ENCODE data around the gene TIAM1. TPM values are rescaled to one million over a fixed set of nuclear protein-coding genes. Genes with fewer than 3 reads are reported as not detected.

Gene TIAM1
- polyA plus RNA-seq, 2 of the 4 experiments (the other 2 are of a cell fraction), result 0.23 to 0.40 TPM

GRCh38 chr21:31173881-31174555 is 170.0 kb downstream of the TIAM1 start (continued):
- no peak for TF ChIP-seq HMGXB4 (CRISPR knock-in tag; IDR thresholded peaks at IDR 0.05; ENCODE audit: borderline replicate concordance)

GRCh38 chr21:31172328-31172727 is 171.7 kb downstream of the TIAM1 start:
- H3K4me2 ChIP-seq, result no peak overlapping the region
- no peak overlapping the region for H3K27ac ChIP-seq
- CTCF ChIA-PET, result interaction anchor here (0.7 to 1.4 kb wide), 4 partner anchors 12 to 607 kb away, joined by 3 to 4 read pairs (median 3); no protein-coding TSS in a partner anchor
- WGBS (ENCODE audit: missing lambda C conversion rate), result 17% methylated on average over 6 of the region's 6 CpGs
- no peaks in the 10 kb centered on the region for H3K4me1 ChIP-seq
- TF ChIP-seq RARB (CRISPR knock-in tag; IDR thresholded peaks at IDR 0.05) (no peak), CBX2 (IDR thresholded peaks at IDR 0.05; ENCODE audit: borderline replicate concordance, low read depth) (no peak), CTCF (IDR thresholded peaks at IDR 0.05) (no peak), POLR2A (IDR thresholded peaks at IDR 0.05; ENCODE audit: low read length) (no peak), ESRRA (IDR thresholded peaks at IDR 0.05; ENCODE audit: borderline replicate concordance, low read length) (no peak), NR3C1 (IDR thresholded peaks at IDR 0.05) (no peak), FOXS1 (CRISPR knock-in tag; IDR thresholded peaks at IDR 0.05) (no peak), FOSL2 (IDR thresholded peaks at IDR 0.05) (no peak), FOSL2 (CRISPR knock-in tag; IDR thresholded peaks at IDR 0.05) (no peak), ZNF302 (CRISPR knock-in tag; IDR thresholded peaks at IDR 0.05) (no peak), RNF2 (IDR thresholded peaks at IDR 0.05; ENCODE audit: borderline replicate concordance, low read depth) (no peak), ZC3H11A (IDR thresholded peaks at IDR 0.05) (no peak), ZSCAN20 (CRISPR knock-in tag; IDR thresholded peaks at IDR 0.05) (no peak), HDAC2 (IDR thresholded peaks at IDR 0.05) (no peak), NFE2L2 (conservative IDR thresholded peaks at IDR 0.05; ENCODE audit: low read length) (no peak), ELK1 (IDR thresholded peaks at IDR 0.05; ENCODE audit: low read depth, low read length) (no peak), SREBF2 (IDR thresholded peaks at IDR 0.05) (no peak)
- POLR2A ChIA-PET, result no interaction called here
- ATAC-seq (no peak), FAIRE-seq (no peak), DNase-seq (ENCODE audit: low read depth in 1 of 2, low spot score in 1 of 2) (no peak)
- H3K4me3 ChIP-seq, result no peak overlapping the region
- no peaks in the 10 kb centered on the region for H3K9me3 ChIP-seq

- no peak for ATAC-seq
- DNase-seq (ENCODE audit: low read depth in 1 of 2, low spot score in 1 of 2), result no peak
- H3K9me3 ChIP-seq, result no peaks in the 10 kb centered on the region
- FAIRE-seq, result no peak
- no peak overlapping the region for H3K27ac ChIP-seq
- 17% methylated on average over 7 of the region's 8 CpGs for WGBS (ENCODE audit: missing lambda C conversion rate)
- POLR2A ChIA-PET, result no interaction called here
- no peak overlapping the region for H3K4me2 ChIP-seq
- no peaks in the 10 kb centered on the region for H3K4me1 ChIP-seq
- CTCF ChIA-PET, result interaction anchor here (1.1 kb wide), 1 partner anchor 66 kb away, joined by 5 read pairs; no protein-coding TSS in a partner anchor
- no peak overlapping the region for H3K4me3 ChIP-seq
- TF ChIP-seq MAFK (IDR thresholded peaks at IDR 0.05; ENCODE audit: partially characterized antibody) (no peak), NFE2L2 (conservative IDR thresholded peaks at IDR 0.05; ENCODE audit: low read length) (no peak), EHF (CRISPR knock-in tag; IDR thresholded peaks at IDR 0.05) (no peak), JUN (IDR thresholded peaks at IDR 0.05) (no peak), SREBF2 (IDR thresholded peaks at IDR 0.05) (no peak), CBX2 (IDR thresholded peaks at IDR 0.05; ENCODE audit: borderline replicate concordance, low read depth) (no peak), BHLHE40 (IDR thresholded peaks at IDR 0.05; ENCODE audit: low read depth, low read length) (no peak), PHF8 (IDR thresholded peaks at IDR 0.05; ENCODE audit: borderline replicate concordance, low read depth) (no peak), MYC (IDR thresholded peaks at IDR 0.05; ENCODE audit: borderline replicate concordance, low read length) (no peak), HOXB13 (CRISPR knock-in tag; IDR thresholded peaks at IDR 0.05; ENCODE audit: low read depth) (no peak), USF2 (IDR thresholded peaks at IDR 0.05) (no peak), POLR2AphosphoS2 (conservative IDR thresholded peaks at IDR 0.05; ENCODE audit: low read length) (no peak), MAZ (IDR thresholded peaks at IDR 0.05; ENCODE audit: borderline replicate concordance, low read depth, low read length) (no peak), GATA3 (IDR thresholded peaks at IDR 0.05; ENCODE audit: borderline replicate concordance) (no peak), CHD2 (IDR thresholded peaks at IDR 0.05; ENCODE audit: low read length, partially characterized antibody) (no peak)
These were observed 179.1 kb downstream of the TIAM1 start for GRCh38 chr21:31164713-31165694.
